T-helper 1 cell (primary cell): ENCODE data around the gene FANCC.
"Not testable (repeated sequence)": the region's sequence is repeated elsewhere in the genome, so short reads cannot be mapped to it uniquely, and the experiment has no call there.

Source experiments
- DNase-seq, 5 donors: peaks; one replicate each; pipeline ENCODE4 v3.0.0-alpha.2; 2012 to 2020

FANCC gene

DNA sequence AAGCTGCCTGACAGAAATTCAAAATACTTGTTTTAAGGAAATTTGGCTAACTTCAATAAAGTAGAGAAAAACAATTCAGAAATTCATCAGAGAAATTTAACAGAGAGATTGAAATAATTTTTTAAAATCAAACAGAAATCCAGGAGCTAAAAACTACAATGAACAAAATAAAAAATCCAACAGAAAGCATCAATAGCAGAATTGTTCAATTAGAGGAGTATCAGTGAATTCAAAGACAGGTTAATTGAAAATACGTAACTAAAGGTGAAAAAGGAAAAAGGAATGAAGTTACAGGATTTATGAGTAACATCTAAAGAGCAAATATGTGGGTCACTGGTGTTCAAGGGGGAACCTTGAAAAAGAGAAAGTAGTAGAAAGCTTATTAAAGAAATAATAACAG, 36.8 kb downstream of the FANCC start:
- DNase-seq: no peak

DNA sequence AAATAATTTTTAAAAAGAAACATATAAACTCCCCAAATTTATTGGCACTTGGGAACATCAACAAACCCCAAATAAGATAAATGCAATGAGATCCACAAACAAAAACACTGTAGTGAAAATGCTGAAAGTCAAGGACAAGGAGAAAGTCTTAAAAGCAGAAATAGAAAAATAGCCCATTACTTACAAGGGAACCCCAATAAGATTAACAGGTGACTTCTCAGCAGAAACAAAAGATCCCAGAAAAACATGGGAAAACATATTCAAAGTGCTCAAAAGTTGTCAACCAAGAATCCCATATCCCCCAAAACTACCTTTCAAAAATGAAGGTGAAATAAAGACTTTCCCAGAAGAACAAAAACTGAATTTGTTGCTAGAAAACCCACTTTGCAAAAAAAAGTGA, 40.0 kb downstream of the FANCC start:
- DNase-seq: no peak

DNA sequence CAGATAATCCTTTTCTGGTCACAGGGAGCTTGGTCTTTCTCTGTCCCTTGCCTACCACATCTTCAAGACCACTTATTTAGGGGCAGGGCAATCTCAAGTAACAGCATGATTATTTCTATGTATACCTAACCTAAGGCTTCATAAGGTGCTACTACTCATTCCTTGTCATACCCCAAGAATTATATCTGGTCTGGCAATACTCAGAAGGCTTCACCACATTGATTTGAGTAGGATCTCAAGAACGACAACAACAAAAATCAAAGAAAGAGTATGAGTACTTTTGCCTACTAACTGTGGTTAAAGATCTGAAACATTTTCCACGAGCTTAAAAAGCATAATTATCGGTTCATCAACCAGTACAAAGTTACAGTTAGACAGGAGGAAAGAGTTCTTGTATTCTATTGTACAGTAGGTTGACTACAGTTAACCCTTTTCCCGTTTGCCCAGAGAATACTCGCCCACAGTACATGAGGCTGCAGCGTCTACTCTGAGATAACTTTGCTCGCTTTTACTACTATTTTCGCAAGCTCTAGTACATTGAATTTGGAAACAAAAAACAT, 41.0 kb downstream of the FANCC start:
- no peak for DNase-seq

DNA sequence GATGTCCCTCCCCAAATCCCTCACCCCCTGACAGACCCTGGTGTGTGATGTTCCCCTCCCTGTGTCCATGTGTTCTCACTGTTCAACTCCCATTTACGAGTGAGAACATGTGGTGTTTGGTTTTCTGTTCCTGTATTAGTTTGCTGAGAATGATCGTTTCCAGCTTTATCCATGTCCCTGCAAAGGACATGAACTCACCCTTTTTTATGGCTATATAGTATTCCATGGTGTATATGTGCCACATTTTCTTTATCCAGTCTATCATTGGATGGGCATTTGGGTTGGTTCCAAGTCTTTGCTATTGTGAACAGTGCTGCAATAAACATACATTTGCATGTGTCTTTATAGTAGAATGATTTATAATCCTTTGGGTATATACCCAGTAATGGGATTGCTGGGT, 43.3 kb downstream of the FANCC start:
- not testable (repeated sequence) for DNase-seq

DNA sequence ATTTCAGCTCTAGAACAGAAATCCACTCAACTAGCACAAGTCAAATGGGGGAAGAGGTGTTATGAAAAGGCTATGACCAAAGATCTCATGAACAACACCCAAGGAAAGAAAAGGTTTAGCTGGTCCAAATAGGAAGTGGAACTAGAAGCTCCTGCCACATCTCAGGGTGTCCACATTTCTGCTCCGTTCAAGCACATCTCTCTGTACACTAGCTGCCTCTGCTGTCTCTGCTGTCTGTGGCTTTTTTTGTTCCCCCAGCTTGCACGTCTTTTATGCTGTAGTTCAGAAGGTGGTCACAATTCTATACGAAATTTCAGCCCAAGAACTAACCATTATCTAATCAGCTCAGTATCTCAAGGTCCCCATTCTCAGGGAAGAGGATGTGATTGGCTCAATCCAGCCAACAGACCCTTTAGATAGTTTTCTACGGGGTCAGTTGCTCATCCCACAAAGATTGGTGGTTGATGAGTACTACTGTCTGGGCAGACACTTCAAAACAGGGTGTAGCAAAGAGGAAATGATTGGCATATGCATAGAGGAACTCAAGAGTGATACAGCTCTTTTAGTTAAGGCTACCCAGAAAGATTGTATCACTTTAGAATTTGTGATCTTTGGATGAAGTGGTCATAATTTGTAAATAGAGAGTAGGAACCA, 44.0 kb downstream of the FANCC start:
- DNase-seq: no peak

DNA sequence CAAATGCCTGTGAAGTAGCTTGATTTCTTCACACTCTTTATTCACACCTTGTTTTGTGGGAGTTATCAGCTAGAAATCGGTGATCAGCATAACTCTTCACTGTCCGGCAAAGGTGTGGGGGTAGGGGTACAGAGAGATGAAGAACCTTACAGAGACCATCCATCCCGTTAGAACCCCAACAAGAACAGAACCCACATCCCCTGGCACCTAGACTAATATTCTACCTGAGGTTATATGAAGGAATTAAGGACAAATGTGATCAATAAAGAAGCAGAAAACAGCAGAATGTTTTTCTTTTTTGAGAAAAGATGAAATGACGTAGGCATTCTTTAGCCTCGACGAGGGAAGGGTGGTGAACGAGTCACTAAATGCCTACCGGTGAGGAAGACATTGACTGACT, 44.7 kb downstream of the FANCC start:
- no peak for DNase-seq

DNA sequence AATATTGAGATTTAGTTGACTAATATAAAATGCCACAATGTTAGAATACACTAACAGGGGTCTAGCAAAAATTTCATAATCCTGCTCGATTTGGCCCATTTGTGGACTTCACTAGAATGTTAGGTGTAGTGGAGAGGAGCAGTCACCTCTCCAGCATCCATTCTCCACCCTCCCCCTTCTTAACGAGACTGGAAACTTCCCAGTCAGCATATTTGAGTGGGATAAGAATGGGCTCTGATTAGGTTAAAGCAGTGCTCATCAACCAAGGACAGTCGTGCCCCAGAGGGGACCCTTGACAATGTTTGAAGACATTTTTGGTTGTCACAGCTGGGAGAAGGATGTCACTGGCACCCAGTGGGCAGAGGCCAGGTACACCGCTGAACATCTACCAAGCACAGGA, 46.7 kb downstream of the FANCC start:
- no peak for DNase-seq

DNA sequence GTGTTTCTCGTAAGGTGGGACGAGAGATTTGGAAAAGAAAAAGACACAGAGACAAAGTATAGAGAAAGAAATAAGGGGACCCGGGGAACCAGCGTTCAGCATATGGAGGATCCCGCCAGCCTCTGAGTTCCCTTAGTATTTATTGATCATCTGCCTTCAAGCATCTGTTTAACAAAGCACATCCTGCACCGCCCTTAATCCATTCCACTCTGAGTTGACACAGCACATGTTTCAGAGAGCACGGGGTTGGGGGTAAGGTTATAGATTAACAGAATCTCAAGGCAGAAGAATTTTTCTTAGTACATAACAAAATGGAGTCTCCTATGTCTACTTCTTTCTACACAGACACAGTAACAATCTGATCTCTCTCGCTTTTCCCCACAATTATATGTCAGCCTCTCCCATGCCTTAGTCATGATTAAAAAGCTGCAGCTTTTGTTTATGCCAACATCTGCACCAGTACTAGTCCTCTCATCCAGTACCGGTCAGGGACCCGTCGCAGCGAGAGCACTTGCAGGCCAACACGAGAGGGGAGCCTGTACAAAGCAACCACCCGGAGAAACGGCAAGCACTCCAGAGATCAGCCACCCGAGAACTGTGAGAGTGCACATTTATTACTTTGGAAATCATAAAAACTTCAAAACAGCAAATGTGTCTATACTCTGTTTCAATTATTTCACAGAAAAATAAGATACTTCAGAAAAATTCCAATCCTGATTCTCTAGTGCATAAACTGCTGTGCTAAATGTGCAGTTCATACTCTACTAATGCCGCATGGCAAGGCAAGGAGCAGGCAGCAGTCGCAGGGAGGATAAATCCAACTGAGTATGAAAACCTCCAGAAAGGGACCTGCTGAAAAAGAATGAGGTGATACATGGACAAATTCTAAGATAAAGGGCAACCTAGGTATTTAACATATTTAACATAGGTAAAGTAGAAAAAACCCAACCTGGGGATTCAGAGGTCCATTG, 47.4 kb downstream of the FANCC start:
- not testable (repeated sequence) for DNase-seq

DNA sequence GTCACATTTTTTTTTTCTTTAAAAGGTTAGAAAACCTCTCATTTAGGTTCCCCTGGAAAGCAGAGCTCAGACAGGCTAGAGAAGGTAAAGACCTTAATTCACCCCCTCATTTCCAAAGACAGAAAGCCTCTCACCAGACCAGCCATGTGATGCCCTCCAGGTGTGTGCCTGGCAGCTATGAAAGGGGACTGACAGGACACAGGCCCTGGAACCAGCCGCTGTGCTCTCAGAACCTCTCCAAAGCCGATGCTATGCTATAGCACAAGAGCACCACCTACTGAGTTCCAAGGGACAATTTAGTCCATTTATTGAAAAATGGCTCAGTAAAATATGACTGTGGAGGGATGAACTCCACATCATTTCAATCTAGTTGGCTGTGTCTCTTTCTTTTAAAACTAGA, 48.8 kb downstream of the FANCC start:
- peak in 1 of 5 donors; percentile 33 for DNase-seq

DNA sequence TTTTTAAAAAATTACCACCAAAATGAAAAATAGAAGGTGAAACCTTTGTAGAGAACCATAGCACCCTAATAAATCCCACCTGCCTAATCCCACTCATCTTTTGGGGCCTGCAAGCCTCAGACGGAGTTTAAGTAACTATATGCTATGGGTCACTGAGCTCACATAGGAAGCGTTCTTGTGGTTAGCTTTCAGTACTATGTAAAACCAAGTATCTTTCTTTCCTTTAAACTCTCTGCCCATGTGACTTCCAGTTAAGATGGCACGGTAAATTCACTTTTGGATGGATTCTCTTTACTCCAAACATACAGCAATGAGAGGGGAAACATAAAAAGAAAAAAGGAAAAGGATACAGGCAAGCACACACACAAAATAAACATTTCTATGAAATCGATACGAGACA, 50.9 kb downstream of the FANCC start:
- DNase-seq: peak in 1 of 5 donors; percentile 44

DNA sequence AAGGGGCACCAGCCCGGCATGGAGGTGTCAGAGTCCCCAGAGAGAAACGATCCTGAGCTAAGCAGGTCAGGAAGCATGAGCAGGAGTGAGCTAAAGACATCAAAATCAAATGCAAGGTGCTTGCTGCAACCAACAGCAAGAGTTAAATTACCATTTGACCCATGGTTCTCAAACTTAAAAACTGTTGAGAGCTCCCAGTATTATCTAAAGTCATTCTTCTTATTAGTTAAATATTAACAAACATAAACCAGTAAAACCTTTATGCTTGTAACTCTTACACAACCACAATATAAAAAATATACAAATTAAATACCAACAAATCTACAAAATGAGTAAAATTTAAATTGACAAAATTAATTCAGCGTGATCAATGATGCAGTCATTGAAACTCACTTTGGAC, 51.5 kb downstream of the FANCC start:
- DNase-seq: no peak

DNA sequence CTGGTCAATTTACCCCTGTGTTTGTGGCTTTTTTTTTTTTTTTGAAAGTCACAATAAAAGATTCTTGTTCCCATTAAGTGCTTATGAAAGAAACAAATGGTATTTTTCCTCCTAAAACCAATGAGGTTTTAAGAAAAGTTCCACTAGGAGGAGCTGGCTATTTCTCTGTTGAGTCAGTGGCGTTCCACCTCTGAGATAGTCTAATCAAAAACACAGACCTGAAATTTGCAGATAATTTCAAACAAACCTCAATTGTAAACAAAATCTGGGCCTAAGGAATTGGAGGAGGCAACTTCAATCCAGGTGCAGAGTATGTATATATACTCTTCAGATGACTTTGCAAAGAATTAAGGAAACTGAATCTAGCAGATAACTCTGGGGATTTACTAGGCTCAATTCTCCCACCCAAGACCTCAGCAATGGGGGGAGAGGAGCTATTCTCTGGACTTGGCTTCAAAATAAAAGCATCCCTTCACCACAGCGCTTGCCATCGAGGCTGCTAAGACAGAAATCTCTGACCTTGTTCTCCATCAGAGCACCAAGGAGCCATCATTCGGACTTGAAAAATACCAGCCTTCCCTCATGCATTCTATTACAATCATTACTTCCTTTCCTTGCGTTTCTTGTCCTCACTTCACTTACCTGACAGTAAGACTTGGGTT, 52.4 kb downstream of the FANCC start:
- DNase-seq: no peak

DNA sequence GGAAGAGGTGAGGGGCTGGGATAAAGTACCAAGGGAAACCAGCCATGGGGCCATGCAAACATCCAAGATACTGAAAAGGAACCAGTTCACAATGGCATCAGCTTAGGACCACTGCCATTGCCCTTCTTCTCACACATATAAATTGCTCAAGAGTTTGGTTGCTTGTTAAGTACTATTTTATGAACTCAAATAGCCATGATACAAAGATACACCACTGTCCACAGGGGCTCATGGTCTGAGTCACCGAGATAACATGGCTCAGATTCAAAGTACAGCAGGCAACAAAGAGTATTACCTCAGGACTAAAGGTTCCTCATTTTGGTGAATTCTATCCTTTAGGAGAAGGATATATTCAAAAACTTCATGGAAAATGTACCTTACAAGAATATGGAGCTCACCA, 55.6 kb downstream of the FANCC start:
- no peak for DNase-seq

DNA sequence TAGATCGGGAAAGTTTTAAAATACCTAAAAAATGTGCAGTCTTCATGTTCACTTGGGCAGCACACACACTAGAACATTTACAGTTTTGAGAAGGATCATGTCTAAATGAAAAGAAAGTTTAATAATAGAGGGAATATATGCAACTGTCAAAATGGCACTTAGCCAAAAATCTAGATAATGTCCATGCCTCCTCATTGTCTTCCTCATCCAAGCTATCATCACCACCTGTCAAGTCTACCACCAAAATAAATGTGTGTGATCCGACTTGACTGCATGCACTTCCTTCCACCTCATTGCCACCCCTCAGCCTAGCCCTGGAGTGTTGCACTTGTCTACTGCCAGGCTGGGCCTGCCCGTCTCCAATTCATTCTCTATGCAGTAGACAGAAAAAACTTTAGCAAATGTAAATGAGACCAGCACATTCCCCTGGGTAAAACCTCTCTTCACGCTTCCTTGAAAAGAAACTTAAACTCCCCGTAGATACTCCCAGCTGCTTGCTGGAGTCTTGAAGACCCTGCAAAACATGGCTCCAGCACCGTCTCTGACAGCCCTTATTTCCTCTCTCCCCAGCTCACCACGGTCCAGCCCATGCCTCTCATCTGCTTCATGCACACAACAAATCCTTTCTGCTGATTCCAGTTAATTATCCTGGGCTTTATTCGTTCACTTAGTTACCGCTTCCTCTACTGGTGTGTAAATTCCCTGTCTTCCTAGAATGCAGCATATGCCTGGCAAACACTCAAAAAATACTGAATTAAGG, 66.9 kb downstream of the FANCC start:
- no peak for DNase-seq

DNA sequence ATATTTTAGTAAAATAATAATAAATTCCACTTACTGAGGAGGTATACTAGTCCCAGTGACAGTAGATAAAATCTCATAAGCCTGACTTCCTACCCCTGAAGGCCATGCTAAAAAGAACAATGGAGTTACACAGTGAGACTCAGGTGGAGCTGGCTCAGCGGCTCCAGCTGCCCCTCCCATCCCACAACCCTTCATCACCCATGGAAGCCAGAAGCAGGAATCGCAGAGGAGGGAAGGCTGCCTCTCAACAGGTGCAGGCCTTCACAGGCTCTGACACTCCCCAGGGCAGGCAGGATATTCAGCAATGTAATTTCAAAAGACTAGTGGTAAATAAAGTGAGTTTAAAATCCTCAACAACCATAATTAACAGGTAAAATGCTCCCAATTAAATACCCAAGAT, 67.5 kb downstream of the FANCC start:
- no peak for DNase-seq

DNA sequence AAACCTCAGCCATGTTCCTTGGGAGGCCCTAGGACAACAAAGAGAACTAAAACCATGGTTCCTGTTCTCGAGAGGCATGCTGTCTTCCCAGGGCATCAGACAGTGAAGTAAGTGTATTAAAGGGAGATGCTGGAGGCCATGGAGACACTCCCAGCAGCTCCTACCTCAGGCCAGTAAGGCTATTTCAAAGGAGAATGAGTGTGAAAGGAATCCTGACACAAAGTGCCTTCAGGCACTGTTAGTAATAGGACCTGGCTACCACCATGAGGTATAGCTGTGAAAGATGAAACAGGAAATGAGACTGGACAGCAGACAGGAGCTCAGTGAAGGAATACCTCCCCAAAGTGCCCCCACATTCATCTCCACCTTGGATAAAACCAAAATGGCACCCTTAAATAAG, 71.0 kb downstream of the FANCC start:
- no peak for DNase-seq

DNA sequence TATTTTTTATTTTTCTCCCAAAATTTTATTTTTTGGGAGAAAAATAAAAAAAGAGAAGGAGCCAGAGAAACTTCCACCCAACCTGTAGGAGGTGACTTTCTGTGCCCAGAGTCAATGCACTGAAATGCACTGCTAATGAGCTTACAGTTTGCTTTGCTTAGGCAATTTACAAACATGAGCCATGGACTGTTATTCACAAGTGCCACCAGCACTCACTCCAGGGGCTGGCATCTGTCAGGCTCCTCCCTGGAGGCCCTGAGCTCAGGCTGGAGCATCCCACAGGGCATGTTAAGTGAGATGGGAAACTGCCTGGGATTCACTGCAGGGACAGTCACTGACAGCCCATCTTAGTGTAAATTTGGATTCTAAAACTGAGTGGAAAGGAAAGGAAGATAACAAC, 74.9 kb downstream of the FANCC start:
- no peak for DNase-seq

DNA sequence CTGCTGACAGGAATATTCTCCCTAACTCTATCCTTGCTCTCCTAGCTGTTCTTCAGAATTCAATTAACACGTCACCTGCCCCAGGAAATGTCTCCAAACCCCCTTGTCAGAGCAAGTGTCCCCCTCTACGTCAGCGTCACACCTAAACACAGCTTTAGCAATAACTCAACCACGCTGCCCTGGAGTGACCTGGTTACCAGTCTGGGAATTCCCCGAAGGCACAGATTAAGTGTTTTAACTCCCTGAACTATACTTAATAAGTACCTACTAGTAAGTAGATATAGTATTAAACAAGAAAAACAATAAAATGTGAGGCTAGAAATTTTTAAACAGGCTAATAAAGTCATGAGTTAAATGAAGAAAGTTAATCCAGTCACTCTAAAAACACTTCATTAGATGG, 78.4 kb downstream of the FANCC start:
- no peak for DNase-seq

DNA sequence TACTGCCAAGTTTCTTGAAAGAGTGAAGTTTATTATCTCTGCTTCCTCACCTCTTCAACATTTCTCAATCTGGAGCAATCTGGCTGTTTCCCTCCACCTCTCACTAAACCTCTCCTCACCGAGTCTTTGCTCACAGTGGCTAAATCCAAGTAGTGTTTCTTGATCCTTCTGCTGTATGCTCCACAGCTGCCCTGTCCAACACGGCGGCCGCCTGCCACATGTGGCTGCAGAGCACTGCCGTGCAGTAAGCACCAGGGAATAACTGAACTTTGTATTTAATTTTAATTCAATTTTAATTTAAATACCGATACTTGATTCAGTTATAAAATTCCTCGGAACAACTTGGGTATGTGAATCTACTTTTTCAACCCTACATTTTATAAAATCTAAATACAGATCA, 80.2 kb downstream of the FANCC start:
- no peak for DNase-seq

DNA sequence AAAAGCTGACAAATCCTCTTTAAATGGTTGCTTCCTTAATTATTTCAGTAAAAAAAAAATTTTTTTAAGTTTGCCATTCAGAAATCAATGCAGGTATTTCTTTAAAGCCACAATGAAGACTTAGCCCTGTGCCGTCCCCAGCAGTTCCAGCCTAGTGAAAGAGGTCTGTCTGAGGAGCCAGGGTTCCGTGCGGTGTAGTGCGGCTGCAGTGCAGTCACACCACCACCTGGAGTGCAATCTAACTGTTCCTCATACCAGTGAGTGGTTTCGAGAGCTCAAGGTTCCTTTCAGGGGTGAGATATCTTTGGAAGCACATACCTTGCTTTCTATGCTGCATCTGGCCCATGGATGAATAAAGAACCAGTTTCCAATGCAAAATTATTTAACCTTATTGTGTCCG, 87.5 kb downstream of the FANCC start:
- DNase-seq: no peak

DNA sequence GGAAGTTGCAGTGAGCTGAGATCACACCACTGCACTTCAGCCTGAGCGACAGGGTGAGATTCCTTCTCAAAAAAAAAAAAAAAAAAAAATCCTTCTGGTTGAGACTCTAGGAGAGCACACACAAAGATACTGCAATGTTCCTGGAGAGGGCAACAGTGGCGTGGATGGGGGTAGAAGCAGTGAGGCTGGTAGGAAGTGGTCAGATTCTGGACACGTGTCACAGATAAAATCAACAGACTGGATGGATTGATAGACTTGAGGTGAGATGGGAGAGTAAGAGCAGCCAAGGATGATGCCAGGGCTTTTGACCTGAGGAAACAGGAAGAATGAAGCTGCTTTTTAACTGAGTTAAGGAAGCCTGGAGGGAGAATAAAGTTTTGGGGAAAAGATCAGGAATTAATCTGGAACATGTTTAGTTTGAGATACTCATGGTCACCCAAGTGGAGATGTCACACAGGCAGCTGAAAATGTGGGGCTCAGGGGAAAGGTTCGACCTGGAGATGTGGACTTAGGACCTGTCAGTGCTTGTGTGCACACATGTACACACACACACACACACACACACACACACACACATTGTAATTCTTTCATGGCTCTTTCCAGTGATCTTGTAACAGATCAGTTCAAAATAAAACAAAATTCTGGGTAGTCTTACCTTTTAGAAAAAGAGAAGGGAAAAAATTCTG, 88.1 kb downstream of the FANCC start:
- no peak for DNase-seq

DNA sequence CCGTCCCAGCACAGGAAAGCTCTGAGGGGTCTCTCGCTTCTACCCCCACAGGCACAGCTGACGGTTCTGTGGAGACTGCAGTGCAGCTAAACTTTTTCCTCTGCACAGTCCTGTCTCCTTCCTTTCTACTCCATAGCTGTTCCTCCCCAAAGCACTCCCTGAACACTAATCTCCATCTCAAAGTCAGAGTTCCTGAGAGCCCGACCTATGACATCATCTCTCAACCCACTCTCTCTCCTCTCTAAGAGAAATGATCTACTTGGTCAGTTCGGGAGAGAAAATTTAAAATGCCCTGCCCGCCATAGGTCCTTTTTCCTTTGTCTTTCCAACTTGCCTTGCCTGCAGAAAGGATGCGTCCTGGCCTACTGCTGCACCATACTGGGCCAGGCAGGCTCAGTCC, 90.6 kb downstream of the FANCC start:
- DNase-seq: no peak
